Measurements from ENCODE around the gene LYSMD1.

- TF ChIP-seq POLR2AphosphoS5 (IDR thresholded peaks at IDR 0.05; ENCODE audit: borderline replicate concordance, low read depth, low read length) (no peak), EZH2 (IDR thresholded peaks at IDR 0.05) (no peak)
Observed at GRCh38 chr1:151176514-151177045, 10.9 kb upstream of the LYSMD1 start.

Measured in SK-N-MC (cell line).